Stimulated activated CD8-positive, alpha-beta memory T cell treated with anti-CD3 and anti-CD28 coated beads, Interleukin-7, amount 100 ng/mL, for 1 hour (primary cell): Measurements from ENCODE around the gene NAB2.

Experiments
- DNase-seq, 2 donors: peaks; one replicate each; pipeline ENCODE4 v3.0.0-alpha.2; 2020; ENCODE audit warnings: low read depth in 2 of 2

NAB2 gene

GRCh38 chr12:57094208-57095160, 5.6 kb downstream of the NAB2 start:
- DNase-seq: no peak

GRCh38 chr12:57095440-57095839, 6.5 kb downstream of the NAB2 start:
- no peak for DNase-seq

- DNase-seq: no peak
Measured at GRCh38 chr12:57096099-57096572, 7.2 kb downstream of the NAB2 start.

GRCh38 chr12:57096748-57097553, 8.0 kb downstream of the NAB2 start:
- no peak for DNase-seq

- DNase-seq: no peak
Measured at GRCh38 chr12:57097554-57097835, 8.6 kb downstream of the NAB2 start.

GRCh38 chr12:57098546-57098945, 9.6 kb downstream of the NAB2 start:
- DNase-seq: no peak

GRCh38 chr12:57099047-57099714, 10.3 kb downstream of the NAB2 start:
- no peak for DNase-seq

GRCh38 chr12:57099766-57100165, 10.9 kb downstream of the NAB2 start:
- DNase-seq: no peak

- no peak for DNase-seq
Measured at GRCh38 chr12:57101892-57102695, 13.2 kb downstream of the NAB2 start.

- no peak for DNase-seq
Measured at GRCh38 chr12:57103856-57104255, 14.9 kb downstream of the NAB2 start.

GRCh38 chr12:57104292-57104910, 15.5 kb downstream of the NAB2 start:
- no peak for DNase-seq

GRCh38 chr12:57105011-57105753, 16.3 kb downstream of the NAB2 start:
- no peak for DNase-seq

- DNase-seq: no peak
Measured at GRCh38 chr12:57106021-57106708, 17.3 kb downstream of the NAB2 start.

GRCh38 chr12:57107456-57108155, 18.7 kb downstream of the NAB2 start:
- DNase-seq: no peak

GRCh38 chr12:57109207-57110103, 20.5 kb downstream of the NAB2 start:
- DNase-seq: no peak

GRCh38 chr12:57110104-57111030, 21.5 kb downstream of the NAB2 start:
- DNase-seq: no peak
